OCI-LY1 (cell line): ENCODE data around the gene BCAN.

ENCODE experiments used
- H2AFZ ChIP-seq: fragments of 200-600 bp; sonication (generic), shearing (Covaris generic); 2 replicates; pipeline ENCODE4 v1.6.0; 2014; ENCODE audit warnings: antibody characterized with exemption, mild to moderate bottlenecking, low read length
- H3F3A ChIP-seq: fragments of 200-600 bp; sonication (generic), shearing (Covaris generic); 2 replicates; pipeline ENCODE4 v1.6.0; 2014; ENCODE audit warnings: mild to moderate bottlenecking, antibody characterized with exemption, low read length, moderate library complexity; ENCODE audit not compliant: insufficient read depth
- H3K27ac ChIP-seq: fragments of 200-600 bp; sonication (generic); 2 replicates; pipeline ENCODE4 v1.5.1; 2014; ENCODE audit warnings: low read length, mixed run types, mild to moderate bottlenecking, low read depth; ENCODE audit not compliant: poor library complexity, severe bottlenecking
- H3K27me3 ChIP-seq: fragments of 200-600 bp; sonication (generic); 2 replicates; pipeline ENCODE4 v1.6.0; 2014; ENCODE audit warnings: antibody characterized with exemption, mild to moderate bottlenecking, low read length, moderate library complexity; ENCODE audit not compliant: insufficient read depth
- H3K36me3 ChIP-seq: fragments of 200-600 bp; sonication (generic); 2 replicates; pipeline ENCODE4 v1.6.1; 2014; ENCODE audit warnings: mild to moderate bottlenecking, antibody characterized with exemption, low read length, moderate library complexity, mixed read lengths; ENCODE audit not compliant: insufficient read depth
- H3K4me1 ChIP-seq: fragments of 200-600 bp; sonication (generic); 2 replicates; pipeline ENCODE4 v1.5.1; 2014; ENCODE audit warnings: mild to moderate bottlenecking, low read length, moderate library complexity; ENCODE audit not compliant: insufficient read depth, severe bottlenecking
- H3K4me2 ChIP-seq: fragments of 200-600 bp; sonication (generic), shearing (Covaris generic); 2 replicates; pipeline ENCODE4 v1.6.1; 2014; ENCODE audit warnings: low read length
- H3K4me3 ChIP-seq: fragments of 200-600 bp; sonication (generic); 2 replicates; pipeline ENCODE4 v1.5.1; 2014; ENCODE audit warnings: low read length, low read depth, mild to moderate bottlenecking, mixed read lengths; ENCODE audit not compliant: poor library complexity, severe bottlenecking
- H3K79me2 ChIP-seq: fragments of 200-600 bp; shearing (Covaris generic); 2 replicates; pipeline ENCODE4 v1.6.1; 2016; ENCODE audit warnings: mixed run types, low read length, mixed read lengths; ENCODE audit not compliant: insufficient read depth
- H3K9ac ChIP-seq: fragments of 200-600 bp; sonication (generic), shearing (Covaris generic); 2 replicates; pipeline ENCODE4 v1.6.1; 2014; ENCODE audit warnings: mild to moderate bottlenecking, low read length, mixed read lengths
- H3K9me2 ChIP-seq: fragments of 200-600 bp; sonication (generic), shearing (Covaris generic); 2 replicates; pipeline ENCODE4 v1.6.1; 2014; ENCODE audit warnings: low read depth, mild to moderate bottlenecking, low read length, mixed read lengths
- H3K9me3 ChIP-seq: fragments of 200-600 bp; shearing (Covaris generic); 2 replicates; pipeline ENCODE4 v1.6.1; 2014; ENCODE audit warnings: low read length, mixed read lengths
- H4K20me1 ChIP-seq: fragments of 200-600 bp; sonication (generic), shearing (Covaris generic); 2 replicates; pipeline ENCODE4 v1.6.0; 2016; ENCODE audit warnings: mild to moderate bottlenecking, low read length; ENCODE audit not compliant: insufficient read depth
- EZH2 ChIP-seq: fragments of 200-600 bp; sonication (generic), shearing (Covaris generic); IDR thresholded peaks from 2 replicates; pipeline ENCODE4 v1.8.0; 2017; ENCODE audit warnings: borderline replicate concordance, mixed run types, mild to moderate bottlenecking, antibody characterized with exemption, low read length, moderate library complexity, mixed read lengths
- TF ChIP-seq, protein P1 (sequence below): fragments of 200-600 bp; sonication (generic), shearing (Covaris generic); IDR thresholded peaks from 2 replicates; pipeline ENCODE4 v1.5.1; 2017; ENCODE audit warnings: mild to moderate bottlenecking, antibody characterized with exemption, low read length, moderate library complexity, mixed read lengths

BCAN gene

DNA sequence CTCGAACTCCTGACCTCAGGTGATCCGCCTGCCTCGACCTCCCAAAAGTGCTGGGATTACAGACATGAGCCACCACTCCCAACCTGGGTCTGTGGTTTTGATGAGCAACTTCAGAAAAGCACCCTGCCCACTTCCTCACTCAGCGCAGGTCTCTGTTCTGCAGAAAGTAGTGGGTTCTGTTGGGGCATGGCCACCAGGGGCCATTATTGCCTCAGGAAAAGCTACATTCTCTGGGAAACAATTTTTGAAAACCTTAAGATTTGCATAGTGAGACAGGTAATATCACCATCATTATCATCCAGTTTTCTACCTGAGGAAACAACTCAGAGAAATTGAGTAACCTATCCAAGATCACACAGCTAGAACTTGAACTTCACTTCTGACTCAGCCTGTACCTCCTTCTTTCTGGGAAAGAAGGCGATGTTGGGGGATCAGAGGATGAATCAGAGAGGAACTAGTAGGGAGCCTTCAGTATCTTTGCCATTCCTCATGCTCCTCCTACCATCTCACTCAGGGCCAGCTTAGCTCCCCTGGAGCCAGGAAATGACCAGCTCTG lies 42.4 kb downstream of the BCAN start:
- Histone ChIP-seq H3K4me3 (no peak overlapping the region), H3K27ac (no peak overlapping the region), H3K36me3 (no peaks in the 10 kb centered on the region), H3F3A (no peaks in the 10 kb centered on the region), H3K9me2 (no peaks in the 10 kb centered on the region), H3K27me3 (peaks cover 6% of the 10 kb centered on the region; the same call in 1 of the 2 replicates), H3K9me3 (no peaks in the 10 kb centered on the region), H4K20me1 (no peaks in the 10 kb centered on the region), H3K79me2 (no peaks in the 10 kb centered on the region), H2AFZ (no peak overlapping the region), H3K4me2 (no peak overlapping the region), H3K4me1 (peaks cover 3% of the 10 kb centered on the region), H3K9ac (no peak overlapping the region)
- TF ChIP-seq, protein P1, sequence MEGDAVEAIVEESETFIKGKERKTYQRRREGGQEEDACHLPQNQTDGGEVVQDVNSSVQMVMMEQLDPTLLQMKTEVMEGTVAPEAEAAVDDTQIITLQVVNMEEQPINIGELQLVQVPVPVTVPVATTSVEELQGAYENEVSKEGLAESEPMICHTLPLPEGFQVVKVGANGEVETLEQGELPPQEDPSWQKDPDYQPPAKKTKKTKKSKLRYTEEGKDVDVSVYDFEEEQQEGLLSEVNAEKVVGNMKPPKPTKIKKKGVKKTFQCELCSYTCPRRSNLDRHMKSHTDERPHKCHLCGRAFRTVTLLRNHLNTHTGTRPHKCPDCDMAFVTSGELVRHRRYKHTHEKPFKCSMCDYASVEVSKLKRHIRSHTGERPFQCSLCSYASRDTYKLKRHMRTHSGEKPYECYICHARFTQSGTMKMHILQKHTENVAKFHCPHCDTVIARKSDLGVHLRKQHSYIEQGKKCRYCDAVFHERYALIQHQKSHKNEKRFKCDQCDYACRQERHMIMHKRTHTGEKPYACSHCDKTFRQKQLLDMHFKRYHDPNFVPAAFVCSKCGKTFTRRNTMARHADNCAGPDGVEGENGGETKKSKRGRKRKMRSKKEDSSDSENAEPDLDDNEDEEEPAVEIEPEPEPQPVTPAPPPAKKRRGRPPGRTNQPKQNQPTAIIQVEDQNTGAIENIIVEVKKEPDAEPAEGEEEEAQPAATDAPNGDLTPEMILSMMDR = no peak
- TF ChIP-seq EZH2 = no peak

DNA sequence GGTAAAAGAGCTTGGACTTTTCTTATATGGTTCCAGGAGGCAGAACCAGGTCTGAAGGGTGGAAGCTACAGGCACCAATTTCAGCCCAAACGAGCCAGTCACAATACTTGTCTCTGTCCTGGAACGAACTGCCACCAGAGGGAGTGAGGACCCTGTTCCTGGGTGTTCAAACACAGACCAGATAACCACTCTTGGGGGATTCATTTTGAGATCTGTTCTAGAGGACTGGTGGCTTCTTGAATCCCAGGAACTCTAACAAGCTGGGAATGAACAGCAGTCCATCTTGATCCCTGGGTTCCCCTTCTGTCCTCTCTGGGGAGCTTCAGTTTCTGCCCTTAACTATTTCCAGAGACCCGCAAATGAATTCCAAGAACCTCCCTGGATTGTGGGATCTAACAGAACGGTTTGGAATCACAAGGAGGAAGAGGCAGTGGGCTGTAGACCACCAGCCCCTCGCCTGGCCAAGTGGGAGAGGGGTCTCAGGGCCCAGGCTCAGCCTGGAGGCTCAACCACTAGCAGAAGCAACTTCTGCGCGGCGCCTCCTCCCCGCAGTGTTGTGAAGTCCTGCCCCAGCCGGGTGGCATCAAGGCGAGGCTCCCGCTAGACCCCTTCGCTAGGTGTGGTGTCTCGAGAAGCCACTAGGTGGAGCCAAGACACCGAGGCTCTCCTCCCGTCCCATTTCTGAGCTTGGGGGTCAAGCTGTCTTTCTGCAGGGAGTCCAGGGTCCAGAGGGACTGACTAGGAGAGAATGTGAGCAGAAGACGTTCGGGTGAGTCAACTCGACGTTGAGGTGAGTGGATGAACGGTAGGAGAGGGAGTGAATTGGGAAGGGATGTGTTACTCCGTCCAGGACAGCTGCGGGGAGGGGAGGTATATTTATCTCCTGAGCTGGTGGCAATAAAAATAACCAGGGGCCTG lies 47.4 kb downstream of the BCAN start:
- Histone ChIP-seq H3K9ac (no peak overlapping the region), H3K4me2 (peak overlapping the region; percentile 2; the same call in 1 of the 2 replicates), H3K9me2 (no peaks in the 10 kb centered on the region), H4K20me1 (no peaks in the 10 kb centered on the region), H3K9me3 (no peaks in the 10 kb centered on the region), H2AFZ (no peak overlapping the region), H3K27me3 (peaks cover 11% of the 10 kb centered on the region), H3K4me3 (no peak overlapping the region), H3K4me1 (peaks cover 3% of the 10 kb centered on the region), H3K27ac (no peak overlapping the region), H3K79me2 (no peaks in the 10 kb centered on the region), H3F3A (no peaks in the 10 kb centered on the region), H3K36me3 (no peaks in the 10 kb centered on the region)
- TF ChIP-seq, protein P1 = peak; percentile 77
- no peak for TF ChIP-seq EZH2

DNA sequence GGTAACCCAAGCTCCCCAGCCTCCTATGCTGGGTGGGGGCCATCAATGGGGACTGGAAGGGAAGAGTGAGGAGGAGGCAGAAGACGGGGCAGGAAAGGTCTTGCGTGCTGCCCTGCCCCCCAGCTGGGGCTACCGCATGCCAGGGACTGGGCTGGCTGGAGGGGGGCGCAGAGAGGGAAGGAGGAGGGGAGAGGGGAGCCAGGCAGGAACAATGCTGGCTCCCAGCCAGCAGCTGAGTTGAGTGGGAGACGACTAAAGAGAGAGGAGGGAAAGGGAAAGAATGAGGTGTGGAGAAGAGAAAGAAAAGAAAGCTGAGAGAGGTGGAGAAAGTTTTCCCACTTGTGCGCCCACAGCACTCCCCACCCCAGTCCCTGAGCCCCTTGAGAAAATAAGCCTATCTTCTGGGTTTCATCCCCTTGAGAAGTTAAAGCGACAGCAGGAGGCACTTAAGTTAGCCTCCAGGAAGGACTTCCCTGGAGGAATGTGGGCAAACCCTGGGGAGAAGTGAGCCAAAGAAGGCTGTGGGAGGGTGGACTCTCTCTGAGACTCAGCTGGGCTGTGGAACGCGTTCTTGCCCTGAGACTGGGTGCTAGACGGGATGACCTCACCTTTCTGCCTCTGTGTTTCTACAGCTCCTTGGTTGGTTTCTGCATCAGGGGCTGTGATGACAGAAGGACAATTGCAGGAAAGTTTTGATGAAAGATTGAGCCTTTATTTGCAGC lies 48.2 kb downstream of the BCAN start:
- no peaks in the 10 kb centered on the region for H4K20me1 ChIP-seq
- H3K4me2 ChIP-seq = no peak overlapping the region
- no peak overlapping the region for H3K4me3 ChIP-seq
- TF ChIP-seq EZH2 = no peak
- TF ChIP-seq, protein P1 = no peak
- no peaks in the 10 kb centered on the region for H3F3A ChIP-seq
- H3K27me3 ChIP-seq = peaks cover 11% of the 10 kb centered on the region
- H3K9ac ChIP-seq = no peak overlapping the region
- H3K79me2 ChIP-seq = no peaks in the 10 kb centered on the region
- peaks cover 3% of the 10 kb centered on the region for H3K4me1 ChIP-seq
- H3K27ac ChIP-seq = no peak overlapping the region
- H3K9me3 ChIP-seq = no peaks in the 10 kb centered on the region
- no peaks in the 10 kb centered on the region for H3K36me3 ChIP-seq
- no peaks in the 10 kb centered on the region for H3K9me2 ChIP-seq
- no peak overlapping the region for H2AFZ ChIP-seq
